ENCODE measurements around the gene CLEC4E.

CLEC4E gene

GRCh38 chr12:8491646-8492530 lies 48.8 kb downstream of the CLEC4E start:
- TF ChIP-seq PAX5 (IDR thresholded peaks at IDR 0.05; ENCODE audit: insufficient read depth, low read length, severe bottlenecking) = no peak
- TF ChIP-seq POLR2A (IDR thresholded peaks at IDR 0.05; ENCODE audit: low read depth, low read length) = no peak
- no peak for TF ChIP-seq POLR2AphosphoS5 (IDR thresholded peaks at IDR 0.05; ENCODE audit: low read depth, low read length)
- TF ChIP-seq POU2F2 (IDR thresholded peaks at IDR 0.05; ENCODE audit: low read depth, low read length) = no peak
- no peak for TF ChIP-seq SPI1 (IDR thresholded peaks at IDR 0.05; ENCODE audit: low read depth, low read length)
- no peak for TF ChIP-seq TAF1 (IDR thresholded peaks at IDR 0.05; ENCODE audit: low read depth, low read length)
- DNase-seq (ENCODE audit: insufficient read length, low spot score) = no peak
- peak; percentile 48 for FAIRE-seq

Measured in GM12891 (cell line).